GM21825 (cell line): ENCODE results near the gene AGBL3.

ENCODE experiments used
- ATAC-seq: cut with Tn5 transposase; IDR thresholded peaks from one replicate; pipeline ENCODE4 v1.9.1; 2021; ENCODE audit warnings: mild to moderate bottlenecking, moderate library complexity; ENCODE audit not compliant: unreplicated experiment

AGBL3 gene

GRCh38 chr7:135181929-135182678 is 195.8 kb downstream of the AGBL3 start:
- no peak for ATAC-seq

GRCh38 chr7:135183478-135183877 is 197.2 kb downstream of the AGBL3 start:
- ATAC-seq = no peak

GRCh38 chr7:135184254-135184841 is 198.0 kb downstream of the AGBL3 start:
- no peak for ATAC-seq
